Kidney epithelial cell (primary cell): ENCODE measurements around the gene ACOT12. TPM values are rescaled to one million over a fixed set of nuclear protein-coding genes. Genes with fewer than 3 reads are reported as not detected.

ENCODE experiments used
- DNase-seq: peaks from one replicate; pipeline ENCODE4 v3.0.0-alpha.2; 2010; ENCODE audit warnings: low read depth
- H3K27me3 ChIP-seq: 2 replicates; pipeline ENCODE4 v1.6.0; 2011; ENCODE audit warnings: low read length; ENCODE audit not compliant: control insufficient read depth, insufficient read depth
- H3K36me3 ChIP-seq: 2 replicates; pipeline ENCODE4 v1.5.1; 2011; ENCODE audit warnings: low read length; ENCODE audit not compliant: control insufficient read depth, insufficient read depth
- H3K4me3 ChIP-seq: 2 replicates; pipeline ENCODE4 v1.5.1; 2011; ENCODE audit warnings: low read depth, mild to moderate bottlenecking, control low read depth, low read length
- CTCF ChIP-seq: IDR thresholded peaks from 2 replicates; pipeline ENCODE4 v1.5.1; 2011; ENCODE audit warnings: mild to moderate bottlenecking, moderate library complexity, low read length, control low read depth, inconsistent platforms; ENCODE audit not compliant: insufficient read depth, poor library complexity, severe bottlenecking
- total RNA-seq: library from RNA; depleted of rRNA; stranded (reverse); fragments of >200 nt; gene quantifications from 2 replicates; pipeline ENCODE4 v1.2.3, GENCODE V29; 2015

The ACOT12 gene
- total RNA-seq, 1 donor from 2014 or later: not detected

- Histone ChIP-seq H3K36me3 (no peaks in the 10 kb centered on the region), H3K27me3 (peaks cover 2% of the 10 kb centered on the region), H3K4me3 (no peak overlapping the region)
- no peak for DNase-seq
- no peak for TF ChIP-seq CTCF
Measured at GRCh38 chr5:81405126-81405891, 11.4 kb upstream of the ACOT12 start.

DNA sequence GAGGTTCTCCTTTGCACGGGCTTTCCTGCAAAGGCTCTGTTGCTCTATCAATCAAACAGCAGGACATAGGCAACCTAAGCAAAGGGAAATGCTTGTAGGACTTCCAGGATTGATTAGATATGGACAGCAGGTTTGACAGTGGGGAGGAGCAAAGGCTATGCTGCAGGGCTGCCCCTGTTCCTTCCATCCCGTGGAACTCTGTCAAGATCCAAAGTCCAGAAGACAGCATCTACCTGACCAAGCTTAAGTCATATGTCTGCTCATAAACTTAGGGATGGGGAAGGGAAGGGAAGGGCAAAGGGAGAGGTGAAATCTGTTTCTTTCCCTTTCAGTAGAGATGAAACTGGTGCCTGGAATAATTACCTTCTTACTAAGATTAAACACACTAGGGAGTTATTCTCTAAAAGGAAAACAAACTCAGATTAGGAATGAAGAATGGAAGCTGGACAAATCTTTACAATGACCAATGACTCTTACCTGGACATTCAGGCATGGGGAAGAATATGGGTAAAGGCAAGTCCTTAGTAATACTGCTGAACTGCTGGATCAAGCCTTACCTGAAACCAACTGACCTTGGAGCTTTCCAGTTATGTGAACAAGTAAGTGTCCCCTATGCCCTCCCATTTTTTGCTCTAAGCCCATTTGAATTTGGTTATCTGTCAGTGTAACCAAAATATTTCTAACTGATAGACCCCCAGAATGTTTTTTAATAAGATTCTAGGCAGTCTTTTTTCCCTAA, 8.4 kb upstream of the ACOT12 start:
- DNase-seq: no peak
- no peak for TF ChIP-seq CTCF
- H3K36me3 ChIP-seq: no peaks in the 10 kb centered on the region
- no peak overlapping the region for H3K4me3 ChIP-seq
- H3K27me3 ChIP-seq: peaks cover 2% of the 10 kb centered on the region

DNA sequence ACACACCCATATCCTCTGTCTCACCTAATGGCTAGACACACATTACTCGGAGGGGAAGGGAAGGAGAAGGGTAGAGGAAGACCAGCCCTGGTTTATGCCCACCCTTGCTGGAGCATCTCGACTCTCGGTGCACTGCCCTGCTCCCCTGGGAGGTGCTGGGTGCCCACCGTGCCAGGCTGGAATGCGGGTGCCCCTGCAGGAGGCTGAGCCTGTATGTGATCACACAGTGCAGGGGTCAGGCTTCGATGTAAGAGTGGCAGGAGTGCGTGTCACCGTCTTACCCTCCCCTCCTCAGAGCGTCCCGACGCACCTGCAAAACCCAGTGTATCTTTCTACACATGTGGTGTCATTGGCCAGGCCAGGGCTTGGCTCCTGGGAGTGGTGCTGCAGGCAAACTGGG, 7.3 kb upstream of the ACOT12 start:
- Histone ChIP-seq H3K36me3 (no peaks in the 10 kb centered on the region), H3K27me3 (peaks cover 2% of the 10 kb centered on the region), H3K4me3 (no peak overlapping the region)
- TF ChIP-seq CTCF: no peak
- no peak for DNase-seq

- H3K4me3 ChIP-seq: no peak overlapping the region
- H3K36me3 ChIP-seq: no peaks in the 10 kb centered on the region
- H3K27me3 ChIP-seq: peaks cover 2% of the 10 kb centered on the region
- no peak for DNase-seq
- no peak for TF ChIP-seq CTCF
Measured at GRCh38 chr5:81400375-81400774, 6.4 kb upstream of the ACOT12 start.

DNA sequence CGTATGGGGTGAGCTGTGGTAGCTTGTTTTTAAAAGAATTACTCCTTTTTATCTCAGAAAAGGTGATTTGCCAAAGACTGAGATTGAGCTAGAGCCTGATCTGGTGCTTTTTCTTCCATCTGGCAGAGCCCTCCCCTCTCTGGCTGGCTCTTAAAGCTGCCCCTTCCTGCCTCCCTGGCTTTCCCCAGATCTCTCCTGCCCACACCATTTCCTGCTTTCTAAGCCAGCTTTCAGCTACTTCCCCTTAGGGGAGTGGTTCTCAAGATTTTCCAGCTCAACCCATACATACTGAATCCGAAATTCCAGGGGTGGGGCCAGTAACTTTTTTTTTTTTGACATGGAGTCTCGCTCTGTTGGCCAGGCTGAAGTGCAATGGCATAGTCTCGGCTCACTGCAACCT, 4.8 kb upstream of the ACOT12 start:
- TF ChIP-seq CTCF: no peak
- Histone ChIP-seq H3K4me3 (no peak overlapping the region), H3K27me3 (peaks cover 2% of the 10 kb centered on the region), H3K36me3 (no peaks in the 10 kb centered on the region)
- DNase-seq: no peak
